HPDE6-E6E7 (cell line): ENCODE results near the gene AQP2.
A peak's percentile ranks its signal among the peaks of the same experiment; 100 is the strongest.

ENCODE experiments used
- DNase-seq: peaks from one replicate; pipeline ENCODE4 v3.0.0; 2011; ENCODE audit warnings: missing footprints; ENCODE audit errors: extremely low spot score

The AQP2 gene, protein sequence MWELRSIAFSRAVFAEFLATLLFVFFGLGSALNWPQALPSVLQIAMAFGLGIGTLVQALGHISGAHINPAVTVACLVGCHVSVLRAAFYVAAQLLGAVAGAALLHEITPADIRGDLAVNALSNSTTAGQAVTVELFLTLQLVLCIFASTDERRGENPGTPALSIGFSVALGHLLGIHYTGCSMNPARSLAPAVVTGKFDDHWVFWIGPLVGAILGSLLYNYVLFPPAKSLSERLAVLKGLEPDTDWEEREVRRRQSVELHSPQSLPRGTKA

DNA sequence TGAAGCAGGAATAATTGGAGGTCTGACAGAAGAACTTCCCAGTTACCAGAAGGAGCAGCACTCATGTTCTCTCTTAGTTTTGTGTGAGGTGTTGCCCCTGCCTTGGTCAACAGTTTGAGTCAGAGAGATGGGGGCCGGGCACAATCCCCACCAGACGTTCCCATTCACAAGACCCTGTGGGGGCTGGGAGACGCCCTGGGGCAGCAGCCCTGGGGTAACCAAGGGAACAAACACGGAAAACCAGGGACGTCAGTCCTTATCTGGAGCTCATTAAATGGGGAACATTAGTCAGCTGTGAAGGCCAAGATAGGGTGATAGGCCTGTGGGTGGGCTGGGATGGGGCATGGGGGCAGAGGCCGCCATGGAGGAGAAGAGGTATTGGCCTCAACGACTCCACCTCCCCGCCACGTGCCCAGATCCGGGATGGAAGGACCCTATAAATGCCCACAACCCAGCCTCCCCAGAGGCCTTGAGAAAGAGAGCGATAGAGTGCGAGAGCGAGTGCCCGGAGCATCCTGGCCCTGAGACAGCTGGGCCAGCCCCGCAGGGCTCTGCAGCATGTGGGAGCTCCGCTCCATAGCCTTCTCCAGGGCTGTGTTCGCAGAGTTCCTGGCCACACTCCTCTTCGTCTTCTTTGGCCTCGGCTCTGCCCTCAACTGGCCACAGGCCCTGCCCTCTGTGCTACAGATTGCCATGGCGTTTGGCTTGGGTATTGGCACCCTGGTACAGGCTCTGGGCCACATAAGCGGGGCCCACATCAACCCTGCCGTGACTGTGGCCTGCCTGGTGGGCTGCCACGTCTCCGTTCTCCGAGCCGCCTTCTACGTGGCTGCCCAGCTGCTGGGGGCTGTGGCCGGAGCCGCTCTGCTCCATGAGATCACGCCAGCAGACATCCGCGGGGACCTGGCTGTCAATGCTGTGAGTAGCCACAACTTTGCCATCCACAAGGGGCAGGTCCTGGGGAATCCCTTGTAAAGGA is at the start of gene AQP2:
AQP2 (plus strand) TSS at position 465 of the 979 bp plus-strand sequence; CDS start at position 559, 94 bp downstream.
- no peak for DNase-seq

- no peak for DNase-seq
These were observed 49.5 kb upstream of the AQP2 start for GRCh38 chr12:49901026-49901425.

DNA sequence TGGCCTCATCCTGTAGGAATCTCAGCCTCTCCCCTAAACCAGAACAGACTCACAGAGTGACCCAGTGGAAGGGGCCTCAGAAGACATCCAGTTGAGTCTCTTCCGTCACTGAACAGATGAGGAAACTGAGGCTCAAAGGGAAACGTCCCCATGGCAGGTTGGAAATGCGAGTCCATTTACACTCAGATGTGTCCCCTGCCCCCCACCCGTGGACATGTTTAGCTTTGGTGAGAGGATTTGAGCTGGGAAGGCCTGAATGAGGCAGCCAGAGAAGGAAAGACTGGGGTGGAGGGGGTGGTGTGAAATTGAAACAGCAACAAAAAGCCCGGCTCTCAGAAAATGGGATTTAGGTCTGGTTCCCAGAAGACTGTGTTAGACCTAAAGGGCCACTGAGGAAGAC is 48.6 kb upstream of the AQP2 start:
- DNase-seq: no peak

DNA sequence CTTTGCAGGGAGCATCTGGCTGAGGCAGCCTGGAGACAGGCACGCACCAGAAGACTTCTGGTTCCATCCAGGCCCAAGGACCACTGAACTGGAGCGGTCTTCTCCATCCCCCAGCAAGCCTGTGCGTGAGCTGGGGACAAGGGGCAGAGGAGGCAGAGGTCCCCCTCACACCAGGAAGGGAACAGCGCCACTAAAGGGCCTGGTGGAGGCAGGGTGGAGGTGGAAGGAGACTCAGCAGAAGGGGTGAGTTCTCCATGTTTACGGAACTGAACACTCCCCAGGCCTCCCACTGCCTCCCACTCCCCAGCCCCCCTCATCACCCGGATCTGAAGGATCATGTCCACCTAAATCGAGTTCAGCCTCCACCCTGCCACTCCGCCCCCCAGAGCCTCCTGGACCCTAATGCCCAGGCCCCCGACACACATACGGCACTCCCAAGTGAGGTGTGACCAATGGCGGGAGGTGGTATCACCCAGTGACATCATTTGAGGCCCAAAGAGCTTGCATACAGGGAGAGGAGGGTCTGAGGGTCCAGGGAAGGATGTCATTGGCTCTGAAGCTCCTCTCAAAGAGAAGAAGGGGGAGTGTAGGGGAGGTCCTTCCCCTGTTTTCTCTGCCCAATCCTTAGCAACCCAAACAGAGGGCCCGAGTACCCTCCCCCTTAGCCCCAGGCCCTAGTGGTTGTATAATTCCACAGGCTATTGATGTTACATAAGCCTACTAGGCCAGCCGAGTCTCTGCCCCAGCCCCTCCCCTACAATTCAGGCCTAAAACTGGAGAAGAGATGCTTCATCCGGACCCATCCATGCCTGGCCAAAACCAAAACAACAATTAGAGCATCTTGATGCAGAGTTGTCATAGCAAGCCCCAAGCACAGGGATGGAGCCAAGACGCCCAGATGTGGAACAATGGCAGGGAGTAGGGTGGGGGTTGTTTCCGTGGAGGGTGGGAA is 47.9 kb upstream of the AQP2 start:
- DNase-seq: no peak

DNA sequence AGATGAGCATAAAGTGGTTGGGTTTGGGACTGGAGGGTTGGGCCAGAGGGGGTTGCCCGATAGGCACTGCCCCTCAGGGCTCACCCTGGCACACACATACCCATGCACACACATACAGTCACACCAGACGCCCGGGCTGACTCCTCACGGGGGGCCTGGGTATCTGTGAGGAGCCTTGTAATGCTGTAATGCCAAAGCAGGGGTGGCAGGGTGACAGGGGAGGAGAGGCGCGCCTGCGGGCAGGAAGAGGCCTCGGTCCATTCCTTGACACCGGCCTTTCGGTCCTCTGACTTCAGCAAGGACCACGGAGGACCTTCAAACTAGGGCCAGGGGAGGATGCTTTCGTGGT is 47.2 kb upstream of the AQP2 start:
- DNase-seq: no peak

DNA sequence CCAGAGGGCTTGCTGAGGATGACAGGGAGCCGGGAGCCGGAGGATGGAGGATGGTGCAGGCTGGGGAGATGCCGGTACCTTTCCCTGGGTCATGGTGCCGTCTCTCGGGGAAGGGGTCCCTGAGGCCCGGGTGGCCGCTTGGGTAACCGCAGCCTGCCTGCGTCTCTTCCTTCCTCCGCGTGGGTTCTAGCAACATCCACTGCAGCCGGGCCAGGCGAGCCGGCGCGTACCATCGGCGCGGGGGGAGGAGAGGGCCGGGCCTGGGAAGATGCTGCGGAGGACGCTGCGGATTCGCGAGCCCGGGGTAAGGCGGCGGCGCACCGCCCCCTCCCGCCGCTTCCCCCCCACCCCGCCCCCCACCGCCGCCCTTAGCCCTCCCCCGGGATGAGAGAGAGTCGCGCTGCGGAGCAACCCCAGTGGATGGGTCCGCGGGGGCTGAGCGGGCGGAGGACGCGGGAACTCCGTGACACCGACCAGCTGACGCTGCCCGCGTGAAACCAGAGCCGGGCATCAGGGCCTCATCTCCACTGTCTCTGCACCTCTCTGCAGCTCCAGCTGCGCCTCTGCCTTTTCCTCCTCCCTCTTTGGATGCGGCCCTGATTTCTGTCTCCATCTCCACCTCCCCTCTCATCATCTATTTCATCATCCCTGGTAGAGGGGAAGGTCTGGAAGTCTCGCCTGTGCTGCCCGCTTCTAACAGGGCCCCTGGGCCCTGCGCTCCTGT is 46.7 kb upstream of the AQP2 start, which contains the start of gene FAIM2:
FAIM2 (minus strand) TSS at position 201 of the 724 bp plus-strand sequence; CDS start at position 93, 108 bp downstream.
- no peak for DNase-seq

DNA sequence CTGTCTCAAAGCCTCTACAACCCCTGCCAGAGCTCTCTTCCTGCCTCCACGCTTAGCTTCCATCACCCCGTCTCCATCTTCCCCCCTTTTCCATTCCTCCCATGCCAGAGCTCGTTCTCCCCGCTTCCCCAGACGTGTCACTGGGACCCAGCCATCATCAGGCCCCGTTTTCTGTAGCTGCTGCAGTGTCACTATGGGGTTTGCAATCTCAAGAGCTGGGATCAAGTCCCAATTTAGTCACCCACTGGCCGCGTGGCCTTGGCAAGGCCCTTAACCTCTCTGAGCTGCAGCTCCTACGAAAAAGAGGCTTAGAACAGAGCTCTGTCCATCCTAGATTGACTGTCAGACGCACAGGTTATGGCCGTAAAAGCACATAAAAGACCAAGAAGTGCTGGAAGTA is 45.9 kb upstream of the AQP2 start:
- no peak for DNase-seq

- no peak for DNase-seq
These were observed 44.7 kb upstream of the AQP2 start for GRCh38 chr12:49905718-49906314.

DNA sequence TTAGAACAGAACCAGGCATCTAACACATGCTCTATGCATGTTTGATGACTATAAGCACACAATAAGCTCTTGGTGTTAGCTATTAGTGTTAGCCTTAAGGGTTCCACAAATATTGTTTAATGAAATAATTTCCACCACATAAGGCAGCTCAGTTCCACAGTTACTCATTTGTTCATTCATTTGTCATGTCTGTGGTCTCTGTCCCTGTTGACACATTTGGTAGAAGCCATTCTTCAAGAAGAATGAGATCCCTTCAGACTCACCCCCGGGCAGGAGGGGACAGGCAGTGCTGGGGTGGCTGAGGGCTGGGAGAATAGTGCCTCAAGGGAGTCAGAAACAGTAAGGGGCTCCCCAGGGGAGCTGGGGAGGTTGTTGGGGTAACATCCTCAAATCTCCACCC is 43.2 kb upstream of the AQP2 start:
- no peak for DNase-seq

DNA sequence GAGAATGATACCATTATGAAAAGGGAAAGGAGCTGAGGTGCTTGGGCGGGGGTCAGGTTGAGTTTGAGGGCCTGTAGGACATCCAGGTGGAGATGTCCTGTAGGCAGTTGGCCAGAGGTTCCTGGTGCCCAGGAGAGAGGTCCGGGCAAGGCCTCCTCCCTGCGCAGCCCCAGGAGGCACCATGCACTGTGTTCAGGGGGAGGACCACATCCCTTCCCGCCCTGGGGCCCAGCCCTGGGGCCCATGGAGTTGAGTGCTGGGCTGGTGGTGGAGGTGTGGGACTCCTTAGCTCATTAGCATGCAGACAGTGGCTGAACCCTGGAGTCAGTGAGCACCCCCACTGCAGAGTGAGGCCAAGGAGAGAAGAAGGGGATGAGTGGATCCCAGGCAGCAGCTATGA is 41.2 kb upstream of the AQP2 start:
- DNase-seq: no peak

DNA sequence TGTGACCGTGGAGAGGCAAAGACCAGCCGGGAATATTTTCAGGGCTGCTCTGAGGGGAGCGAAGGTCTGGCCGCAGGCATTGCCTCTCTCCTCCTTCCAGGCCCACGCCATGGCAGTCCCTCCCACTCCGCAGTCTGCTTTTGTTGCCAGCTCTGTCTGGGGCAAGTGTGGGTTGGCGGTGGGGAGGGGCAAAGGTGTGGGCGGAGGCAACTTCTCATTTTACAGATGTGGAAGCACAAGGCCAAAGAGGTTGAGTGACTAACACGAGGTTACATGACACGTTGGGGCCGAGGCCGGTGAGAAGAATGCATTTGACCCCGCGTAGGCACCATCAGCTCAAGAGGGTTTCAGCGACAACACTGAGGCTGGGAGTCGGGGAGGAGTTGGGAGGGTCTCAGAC is 40.7 kb upstream of the AQP2 start:
- peak; percentile 79 for DNase-seq

- DNase-seq: no peak
These were observed 40.0 kb upstream of the AQP2 start for GRCh38 chr12:49910331-49911212.

DNA sequence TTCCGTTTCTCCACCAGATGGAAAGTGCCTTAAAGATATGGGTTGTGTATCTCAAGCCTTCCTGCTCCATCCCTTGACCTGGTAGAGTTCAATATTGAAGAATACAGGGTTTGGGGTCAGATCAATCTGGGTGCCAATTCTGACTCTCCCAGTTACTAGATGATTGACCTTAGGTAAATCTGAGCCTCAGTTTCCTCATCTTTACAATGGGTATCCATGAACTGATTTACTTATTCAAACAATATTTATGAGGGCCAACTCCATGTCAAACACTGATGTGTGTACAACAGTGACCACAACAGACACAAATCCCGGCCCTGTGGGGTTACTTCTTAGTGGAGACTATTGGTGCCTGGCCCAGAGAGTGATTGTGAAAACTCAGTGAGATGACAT is 39.3 kb upstream of the AQP2 start:
- no peak for DNase-seq

DNA sequence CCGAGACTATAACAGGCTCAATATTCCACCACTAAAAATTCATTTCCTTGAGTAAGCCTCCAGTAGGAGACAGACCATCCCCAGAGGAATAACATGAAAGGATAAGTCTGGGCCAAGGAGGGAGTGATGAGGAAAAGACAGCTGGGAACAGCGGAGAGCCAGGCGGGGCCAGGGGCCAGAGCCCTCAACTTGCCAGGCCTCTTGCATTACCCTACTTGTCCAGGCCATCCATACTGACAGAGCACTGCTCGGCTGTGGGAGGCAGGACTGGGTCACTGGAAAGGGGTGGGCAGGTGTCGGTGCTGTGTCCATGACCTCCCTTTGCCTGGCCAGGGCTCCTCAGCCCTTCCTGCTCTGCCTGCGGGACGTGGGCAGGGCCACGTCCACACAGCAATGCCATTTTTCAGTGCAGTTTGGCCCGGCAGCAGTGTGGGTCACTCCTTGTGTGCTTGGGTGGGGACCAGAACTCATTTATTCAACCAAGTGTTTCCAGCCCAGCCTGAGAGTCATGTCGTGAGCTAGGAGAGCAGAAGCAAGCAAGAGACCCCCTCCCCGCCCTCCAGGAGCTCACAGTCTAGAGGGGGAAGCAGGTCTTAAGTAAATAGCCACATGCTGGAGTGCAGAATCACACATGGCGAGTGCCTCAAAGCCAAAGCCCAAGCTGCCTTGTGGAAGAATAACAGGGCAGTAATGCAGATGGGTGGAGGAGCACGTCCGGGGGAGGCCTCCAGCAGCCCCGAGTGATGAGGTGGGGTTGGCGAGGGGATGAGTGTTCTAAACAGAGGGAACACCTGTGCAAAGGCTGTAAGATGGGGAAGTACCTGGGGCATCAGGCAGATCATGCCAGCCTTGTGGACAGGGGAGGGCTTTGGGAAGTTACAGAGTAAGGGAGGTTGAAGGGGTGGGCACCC is 37.9 kb upstream of the AQP2 start:
- DNase-seq: no peak

GRCh38 chr12:49916129-49916919 is 34.2 kb upstream of the AQP2 start:
- DNase-seq: no peak

DNA sequence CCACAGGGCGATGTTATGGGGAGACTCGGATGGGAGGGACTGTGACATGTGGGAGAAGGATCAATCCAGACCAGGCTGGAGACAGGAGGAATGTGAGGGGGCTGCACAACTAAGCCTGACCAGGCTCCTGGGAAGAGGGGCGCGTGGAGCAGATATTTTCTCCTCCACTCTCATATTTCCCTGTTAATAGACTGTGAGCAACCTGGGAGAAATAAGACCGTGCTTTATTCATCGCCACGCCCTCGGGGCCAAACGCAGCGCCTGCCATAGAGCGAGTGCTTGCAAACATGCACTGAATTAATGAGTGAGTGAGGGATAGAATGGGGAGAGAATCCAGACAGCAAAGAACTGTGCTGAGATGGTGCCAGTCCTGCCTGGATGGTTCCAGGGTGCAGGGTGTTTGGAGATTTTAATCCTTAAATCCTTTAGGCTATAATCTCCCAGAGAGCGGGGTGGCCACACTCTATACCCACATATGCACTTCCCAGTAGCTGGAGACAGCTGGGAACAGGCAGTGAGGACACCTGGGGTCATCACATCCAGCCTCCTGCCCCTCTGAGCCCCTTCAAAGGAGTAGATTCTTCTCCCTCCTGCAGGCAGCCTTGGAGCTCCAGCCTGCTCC is 33.3 kb upstream of the AQP2 start:
- no peak for DNase-seq

GRCh38 chr12:49917788-49918173 is 32.8 kb upstream of the AQP2 start:
- DNase-seq: no peak
